OCI-M1 (cell line): ENCODE results near the gene NAV2.

Experiments used
- DNase-seq: peaks from one replicate; lab custom pipeline; 2025; lab: John Stamatoyannopoulos, UW

The NAV2 gene

DNA sequence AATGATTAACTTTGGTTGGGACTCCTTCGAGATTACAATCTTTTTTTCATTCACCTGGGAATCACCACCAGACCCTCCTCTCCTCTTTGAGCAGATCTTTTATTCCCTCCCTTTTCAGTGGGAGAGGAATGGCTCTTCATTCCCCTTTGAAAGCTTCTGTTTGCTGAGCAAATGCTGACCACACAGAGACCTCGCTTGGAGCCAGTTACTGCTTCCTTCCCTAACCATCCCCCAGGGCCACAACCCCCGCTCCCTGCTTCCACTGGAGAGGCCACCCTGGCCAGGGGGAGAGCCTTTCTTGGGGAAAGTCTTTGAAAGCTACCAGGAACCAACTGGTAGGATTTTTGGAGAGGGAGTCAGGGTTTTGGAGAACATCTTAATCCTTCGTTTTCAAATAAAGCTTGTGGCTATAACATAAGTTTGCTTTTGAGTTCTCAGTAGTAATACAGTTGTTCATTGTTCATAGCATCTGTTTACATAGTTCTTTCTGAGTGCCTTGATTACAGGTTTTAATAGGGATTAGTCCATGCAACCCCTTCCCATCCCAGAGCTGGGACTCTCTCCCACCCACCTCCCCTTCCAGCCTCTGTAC lies 309.2 kb downstream of the NAV2 start:
- no peak for DNase-seq

DNA sequence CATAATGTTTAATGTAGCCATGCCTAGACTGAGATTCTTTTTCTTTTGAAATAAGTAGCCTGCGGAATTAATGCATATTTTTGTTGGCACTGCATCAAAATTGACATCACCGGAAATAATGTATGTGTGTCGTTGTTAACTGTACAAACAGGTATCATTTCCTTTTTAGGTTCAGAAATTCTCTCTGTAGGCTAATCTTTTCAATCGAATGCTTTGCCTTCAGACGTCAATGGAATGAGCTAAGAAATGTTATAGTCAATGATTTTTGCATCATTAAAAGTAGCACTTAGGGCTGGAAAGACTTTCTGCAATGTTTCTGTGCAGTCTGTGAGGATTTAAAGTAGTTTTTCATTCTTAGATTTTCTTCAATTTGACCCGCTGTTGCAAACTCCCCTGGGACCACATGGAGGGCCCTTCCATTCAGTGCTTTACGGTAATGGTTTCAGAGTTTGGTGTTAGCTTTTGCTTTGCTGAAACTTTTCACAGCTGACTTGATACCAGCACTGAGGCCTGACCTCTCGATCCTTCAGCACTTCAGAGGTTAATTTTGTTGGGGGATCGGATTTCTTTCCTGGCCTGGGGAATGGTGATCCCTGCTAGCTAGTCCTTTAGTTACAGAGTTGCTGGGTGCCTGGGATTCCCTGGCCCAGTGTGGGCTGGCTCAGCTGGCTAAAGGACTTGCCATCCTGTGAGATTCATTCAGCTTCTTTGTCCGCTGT lies 309.9 kb downstream of the NAV2 start:
- no peak for DNase-seq

DNA sequence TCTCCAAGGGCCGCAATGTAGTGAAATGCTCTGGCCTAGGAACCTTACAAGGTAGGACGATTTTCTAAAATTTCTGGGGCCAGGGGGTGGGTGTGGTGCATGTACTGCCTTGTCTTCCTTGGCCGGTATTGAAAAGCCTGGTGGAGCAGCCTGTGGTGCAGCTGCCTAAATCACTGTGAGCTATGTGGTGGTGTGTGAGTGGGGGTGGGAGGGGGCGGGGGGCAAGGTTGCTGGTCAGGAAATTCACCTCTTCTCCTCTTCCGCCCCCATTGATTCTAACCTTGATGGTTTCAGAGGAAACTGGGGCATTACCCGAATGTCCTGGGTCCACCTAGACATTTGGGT lies 310.4 kb downstream of the NAV2 start:
- no peak for DNase-seq

DNA sequence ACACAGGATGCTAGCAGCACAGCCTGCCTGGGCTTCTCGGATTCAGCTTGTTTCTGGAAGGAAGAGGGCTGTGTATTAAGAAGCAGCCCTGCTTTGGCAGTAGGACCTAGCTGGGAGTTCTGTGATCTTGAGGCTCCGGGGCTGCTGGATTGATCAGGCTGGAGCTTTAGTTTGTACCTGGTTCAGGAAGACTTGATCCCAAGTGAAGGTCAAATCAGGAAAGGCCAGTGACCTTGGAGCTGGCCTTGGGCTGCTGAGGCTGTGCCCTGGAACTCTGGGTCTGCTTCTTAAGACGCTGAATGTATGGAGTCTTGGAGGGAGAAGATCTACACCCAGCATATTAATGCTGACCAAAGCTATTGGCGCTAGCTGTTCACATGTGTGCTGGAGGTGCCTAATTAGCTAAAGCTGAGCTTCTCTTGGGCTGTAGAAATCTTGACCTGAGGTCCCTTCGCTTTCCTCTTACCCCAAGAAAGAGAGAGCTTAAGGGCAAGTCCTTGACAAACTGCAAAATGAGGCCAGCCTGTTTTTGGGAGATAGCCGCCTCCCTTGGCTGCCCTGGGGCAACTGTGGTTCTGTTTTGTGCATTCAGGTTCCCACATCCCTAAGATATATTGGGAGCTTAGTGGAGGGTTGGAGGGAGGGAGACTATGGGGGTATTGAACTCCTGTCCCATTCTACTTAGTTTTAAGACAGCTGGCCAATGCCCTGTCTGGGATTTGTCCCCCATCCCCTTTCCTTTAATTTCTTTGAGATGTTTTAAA lies 311.7 kb downstream of the NAV2 start:
- no peak for DNase-seq

DNA sequence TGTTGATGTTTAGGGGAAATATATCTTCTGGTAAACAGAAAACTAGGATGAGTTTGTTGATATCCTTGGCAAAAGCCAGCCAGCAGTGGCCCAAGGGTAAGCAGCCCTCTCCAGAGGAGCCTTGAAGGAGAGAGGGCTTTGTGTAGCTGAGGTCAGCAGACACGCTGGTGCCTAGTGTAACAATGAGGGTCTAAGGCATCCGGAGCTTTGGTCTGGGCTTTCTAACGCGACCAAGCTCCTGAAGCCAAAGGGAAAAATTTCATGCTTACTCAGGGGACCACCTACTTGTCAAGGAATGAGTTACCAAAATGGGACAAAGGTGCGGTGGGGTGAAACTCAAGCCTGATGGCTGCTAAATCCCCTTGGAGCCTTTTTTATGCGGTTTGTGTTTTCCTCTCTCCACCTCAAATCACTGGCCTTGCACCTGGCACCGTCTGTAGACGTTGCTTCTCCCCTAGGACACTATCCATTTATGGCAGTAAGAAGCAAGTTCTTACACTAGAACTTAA lies 312.7 kb downstream of the NAV2 start:
- no peak for DNase-seq

DNA sequence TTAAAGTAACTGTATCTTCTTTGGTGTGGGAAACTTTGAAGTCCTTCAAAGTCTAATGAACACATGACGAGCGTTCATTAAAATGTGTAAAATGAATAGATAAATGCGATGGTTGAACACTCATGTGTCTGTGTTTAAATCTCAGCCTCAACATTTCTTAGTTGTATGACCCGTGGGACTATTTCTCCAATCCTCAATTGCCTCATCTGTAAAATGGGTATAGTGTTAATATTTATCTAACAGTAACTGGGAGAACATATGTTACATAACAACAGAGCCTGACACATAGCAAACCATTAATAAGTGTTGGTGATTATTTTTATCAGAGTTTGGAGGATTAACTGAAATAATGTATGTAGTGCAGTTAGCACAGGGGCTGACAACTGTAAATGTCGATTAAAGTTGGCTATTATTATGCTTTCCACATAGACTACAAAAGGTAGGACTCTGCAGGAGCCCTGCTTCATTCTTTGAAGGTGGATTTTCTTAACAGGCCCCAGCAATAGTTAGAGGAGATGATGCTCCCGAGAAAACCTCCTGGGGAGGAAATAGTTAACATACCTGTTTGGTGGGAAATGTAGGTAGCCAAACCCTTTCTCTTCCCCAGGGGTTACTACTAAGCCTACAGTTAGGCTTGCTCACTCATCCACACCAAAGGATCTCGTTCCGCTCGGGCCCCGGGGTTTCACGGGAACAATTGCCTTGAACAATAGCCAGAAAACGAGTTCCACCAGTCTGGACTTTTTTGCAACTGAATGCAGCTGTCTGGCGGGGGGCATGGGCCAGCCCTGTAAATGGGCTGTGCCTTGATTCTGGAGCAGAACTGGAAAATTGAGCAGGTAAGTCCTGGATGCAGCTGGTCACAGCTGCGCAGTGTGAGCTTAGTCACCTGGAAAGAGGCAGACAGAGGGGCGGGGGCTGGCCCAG lies 314.3 kb downstream of the NAV2 start:
- no peak for DNase-seq

DNA sequence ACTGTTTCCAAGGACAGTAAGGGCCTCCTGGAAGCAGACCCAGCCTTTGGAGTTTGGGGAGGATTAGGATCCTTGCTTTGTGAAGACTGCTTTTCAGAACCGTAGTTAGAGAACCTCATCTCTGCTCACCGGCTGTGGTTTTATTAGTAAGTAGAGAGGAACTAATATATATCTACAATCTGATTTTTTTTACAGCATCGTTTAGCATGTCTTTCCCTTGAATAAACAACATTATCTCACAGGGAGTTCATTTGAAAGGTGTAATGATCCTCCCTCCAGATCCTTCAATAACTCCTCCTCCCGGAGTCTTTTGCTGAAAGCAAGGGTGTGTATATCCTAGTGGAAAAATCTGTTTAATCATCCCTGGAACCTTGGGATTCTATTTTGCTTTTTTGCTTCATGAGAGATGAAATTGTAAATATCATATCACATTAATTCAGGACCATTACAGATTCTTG lies 314.9 kb downstream of the NAV2 start:
- DNase-seq, result no peak

DNA sequence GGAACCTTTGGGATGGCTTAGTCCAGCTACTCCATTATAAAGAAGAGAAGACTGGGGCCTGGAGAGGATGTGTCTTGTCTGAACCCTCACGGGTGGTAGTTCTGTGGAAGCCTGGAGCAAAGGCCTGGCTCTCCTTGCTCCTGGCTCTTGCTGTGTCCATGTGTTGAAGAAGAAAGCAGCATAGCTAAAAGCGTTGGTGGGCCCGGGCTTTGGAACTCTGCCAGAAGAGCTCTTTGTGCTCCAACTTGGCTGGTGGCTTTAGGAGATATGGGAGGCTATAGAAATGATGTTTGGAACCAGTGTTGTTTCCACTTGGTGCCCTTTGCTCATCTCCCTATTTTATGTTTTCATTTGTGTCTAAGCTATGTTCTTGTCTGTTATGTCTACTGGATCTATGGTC lies 316.6 kb downstream of the NAV2 start:
- no peak for DNase-seq

DNA sequence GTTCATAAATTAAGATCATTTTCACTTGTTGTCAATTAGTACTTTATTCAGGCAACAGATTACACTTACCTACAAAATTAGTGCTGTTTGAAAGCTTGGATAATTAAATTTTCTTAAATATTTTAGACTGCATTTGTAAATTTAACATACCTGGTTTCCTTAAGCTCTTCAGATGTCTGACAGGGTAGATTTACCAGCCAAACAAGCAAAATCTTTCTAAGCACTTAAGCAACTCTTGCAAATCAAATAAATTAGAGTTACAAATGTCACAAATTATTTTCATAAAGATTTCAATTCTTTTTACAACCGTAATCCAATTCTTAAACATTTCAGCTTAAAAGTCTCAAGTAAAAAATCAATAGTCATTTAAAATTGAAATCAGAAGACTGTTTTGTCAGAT lies 317.8 kb downstream of the NAV2 start:
- DNase-seq, result no peak

DNA sequence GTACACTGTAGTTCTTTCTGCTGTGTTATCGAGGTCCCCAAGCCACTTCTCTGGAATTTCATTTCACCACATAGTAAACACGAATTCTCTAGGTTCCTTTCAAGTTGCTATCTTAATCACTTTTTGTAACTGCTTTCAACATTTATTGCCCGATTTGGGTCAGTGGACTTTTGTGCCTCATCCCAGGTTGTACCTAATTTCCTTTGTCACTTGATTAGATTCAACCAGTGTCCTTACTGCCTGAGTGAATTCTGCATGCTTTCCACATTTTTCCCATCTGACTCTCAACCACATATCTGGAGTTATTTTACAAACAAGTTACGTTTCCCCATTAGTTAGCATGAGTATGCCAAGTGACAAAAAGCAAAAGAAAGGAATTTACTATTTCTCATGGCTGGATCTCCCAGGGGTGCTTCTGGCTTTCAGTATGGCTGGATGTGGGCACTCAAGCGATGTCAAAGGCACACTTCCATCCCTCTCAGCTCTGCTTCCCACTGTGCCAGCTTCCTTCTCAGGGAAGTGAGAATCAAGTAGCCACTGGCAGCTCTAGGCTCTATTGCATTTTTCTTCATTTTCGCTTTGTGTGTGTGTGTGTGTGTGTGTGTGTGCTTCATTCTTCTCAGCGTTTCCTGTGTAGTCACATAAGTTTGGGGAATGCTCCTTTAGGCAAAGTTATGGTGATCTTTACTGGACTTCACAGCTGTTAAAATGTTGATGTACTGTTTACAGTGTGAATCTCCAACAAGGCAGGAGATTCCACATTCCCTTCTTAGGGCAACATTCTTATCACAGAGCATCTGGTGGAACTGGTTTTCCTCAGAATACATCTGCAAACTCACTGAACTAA lies 318.7 kb downstream of the NAV2 start:
- no peak for DNase-seq

DNA sequence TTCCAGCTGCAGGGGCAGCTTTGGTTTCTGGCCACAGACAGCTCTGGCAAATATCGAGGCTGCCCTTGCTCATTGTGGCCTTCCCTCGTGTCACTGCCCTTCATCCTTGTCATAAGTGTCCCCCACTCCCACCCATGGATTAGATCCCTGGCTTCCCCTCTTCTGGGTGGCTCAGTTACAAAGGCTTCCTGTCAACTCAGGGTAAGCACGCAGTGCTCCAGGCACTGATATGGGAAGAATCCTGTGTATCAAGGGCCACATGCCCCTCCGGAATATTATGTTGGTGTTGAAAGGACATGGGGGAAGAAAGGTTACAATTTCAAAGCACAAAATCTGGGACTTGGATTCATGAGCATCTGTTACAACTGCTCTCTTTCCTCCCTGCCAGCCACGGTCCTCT lies 319.5 kb downstream of the NAV2 start:
- DNase-seq, result no peak

DNA sequence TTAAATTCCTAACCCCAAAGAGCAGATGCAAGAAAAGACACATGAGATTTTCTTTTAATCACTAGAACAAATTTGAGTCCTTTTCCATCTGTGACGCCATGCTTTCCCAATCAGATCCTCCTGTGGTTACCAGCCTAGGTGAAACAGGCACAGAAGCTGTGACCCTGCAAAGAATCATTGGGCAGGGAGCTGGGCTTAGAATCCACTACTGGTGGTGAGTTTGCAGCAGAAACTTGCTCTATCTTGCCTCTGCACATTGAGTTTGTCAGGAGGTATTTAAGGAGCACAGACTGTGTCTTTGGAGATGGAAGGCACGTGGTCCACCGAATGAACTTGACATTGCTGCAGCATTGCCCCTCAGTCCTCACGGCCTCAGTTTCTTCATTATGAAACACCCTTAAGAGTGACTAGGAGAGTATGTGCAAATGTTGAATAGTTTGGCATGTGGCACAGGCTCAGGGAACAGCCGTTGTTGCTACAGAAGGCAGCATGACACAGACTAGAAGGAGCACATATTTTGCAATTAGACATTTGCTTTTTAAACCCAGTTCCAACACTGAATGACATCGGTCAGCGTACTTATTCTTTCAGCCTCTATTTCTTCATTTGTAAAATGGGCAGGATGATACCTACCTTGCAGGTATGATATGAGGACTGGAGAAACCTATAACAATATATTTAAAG lies 320.1 kb downstream of the NAV2 start:
- no peak for DNase-seq

DNA sequence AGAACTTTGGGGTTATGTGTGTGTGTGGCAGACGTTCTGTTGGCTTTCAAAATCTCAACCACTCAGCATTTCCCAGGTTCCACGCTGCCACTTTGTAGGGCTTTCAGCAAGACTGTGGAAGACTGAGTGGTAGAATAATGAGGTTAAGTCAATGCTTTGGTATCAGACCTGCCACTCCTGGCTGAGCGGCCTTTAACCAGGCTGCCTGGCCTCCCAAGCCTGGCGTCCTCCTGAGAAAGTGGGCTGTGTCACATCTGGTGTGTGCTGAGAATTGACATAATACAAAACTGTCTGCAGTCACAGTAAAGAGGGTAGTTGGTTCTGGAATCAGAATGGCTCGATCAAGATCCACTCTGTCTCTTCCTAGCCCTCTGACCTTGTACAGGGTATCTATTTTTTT lies 321.2 kb downstream of the NAV2 start:
- no peak for DNase-seq

DNA sequence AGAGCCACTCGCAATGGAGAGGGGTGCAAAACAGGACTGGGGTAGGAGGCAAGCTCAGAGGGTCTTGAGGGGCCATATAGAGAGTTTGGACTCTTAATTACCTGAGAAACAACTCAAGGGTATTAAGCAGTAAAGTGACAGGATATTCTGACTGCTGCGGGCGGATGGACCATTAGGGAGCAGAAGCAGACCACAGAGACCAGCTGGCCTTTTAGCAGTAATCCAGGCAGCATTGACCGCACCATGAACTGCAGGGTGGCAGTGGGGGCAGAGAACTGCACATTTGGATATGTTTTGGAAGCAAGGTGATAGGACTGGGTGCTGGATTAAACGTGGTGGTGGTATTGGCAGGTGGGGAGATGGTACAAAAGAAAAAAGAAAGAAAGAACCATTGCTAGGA lies 322.3 kb downstream of the NAV2 start:
- DNase-seq, result no peak

DNA sequence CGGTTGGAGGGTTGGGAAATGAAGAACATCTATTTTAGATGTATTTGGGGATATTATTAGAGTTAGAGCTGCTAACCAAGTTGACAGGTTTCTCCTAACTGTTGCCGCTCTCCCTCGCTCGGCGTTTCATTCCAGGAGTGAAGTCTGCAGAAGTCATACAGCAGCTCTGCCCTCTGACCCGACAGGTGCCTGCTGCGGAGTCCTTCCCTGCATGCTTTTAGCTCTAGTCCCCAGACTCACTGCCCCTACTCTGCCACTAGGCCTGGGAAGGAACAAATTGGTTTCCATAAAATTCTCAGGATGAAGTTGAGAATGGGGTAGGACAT lies 322.7 kb downstream of the NAV2 start:
- no peak for DNase-seq

DNA sequence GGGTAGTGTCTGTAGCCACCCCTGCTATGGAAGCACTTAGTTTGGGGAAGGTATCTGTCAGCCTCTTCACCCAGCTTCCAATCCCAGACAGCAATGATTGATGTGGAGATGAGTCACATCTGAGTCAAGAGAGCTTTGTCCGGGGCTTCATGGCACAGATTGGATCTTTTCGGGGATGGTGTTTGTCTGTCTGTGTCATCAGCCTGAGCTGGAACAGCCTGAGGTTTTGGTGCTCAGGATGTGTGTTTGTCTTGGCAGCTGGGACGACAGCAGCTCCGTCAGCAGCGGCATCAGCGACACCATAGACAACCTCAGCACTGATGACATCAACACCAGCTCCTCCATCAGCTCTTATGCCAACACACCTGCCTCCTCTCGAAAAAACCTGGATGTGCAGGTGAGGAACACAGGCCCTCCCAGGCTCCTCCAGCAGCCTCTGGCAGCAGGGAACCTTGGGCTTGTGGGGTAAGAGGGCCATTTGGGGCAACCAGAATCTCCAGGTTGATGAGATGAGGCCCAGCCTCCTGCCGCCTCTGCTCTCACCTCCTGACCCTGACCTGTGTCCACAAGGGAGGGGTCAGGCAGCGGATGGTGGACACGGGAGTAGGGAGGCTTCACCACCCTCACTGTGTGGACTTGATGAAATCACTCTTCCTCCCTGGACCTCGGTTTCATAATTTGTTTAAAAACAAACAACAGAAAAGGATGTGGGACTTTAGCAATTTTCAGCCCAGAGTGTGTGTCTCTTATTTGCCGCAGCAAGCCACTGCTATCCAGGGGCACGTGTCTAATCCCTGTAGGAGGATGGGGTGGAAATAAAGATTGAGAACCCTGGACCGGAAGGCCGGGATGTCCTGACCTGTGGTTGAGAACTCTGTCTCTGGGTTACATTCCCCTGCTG lies 323.3 kb downstream of the NAV2 start:
- DNase-seq, result no peak

DNA sequence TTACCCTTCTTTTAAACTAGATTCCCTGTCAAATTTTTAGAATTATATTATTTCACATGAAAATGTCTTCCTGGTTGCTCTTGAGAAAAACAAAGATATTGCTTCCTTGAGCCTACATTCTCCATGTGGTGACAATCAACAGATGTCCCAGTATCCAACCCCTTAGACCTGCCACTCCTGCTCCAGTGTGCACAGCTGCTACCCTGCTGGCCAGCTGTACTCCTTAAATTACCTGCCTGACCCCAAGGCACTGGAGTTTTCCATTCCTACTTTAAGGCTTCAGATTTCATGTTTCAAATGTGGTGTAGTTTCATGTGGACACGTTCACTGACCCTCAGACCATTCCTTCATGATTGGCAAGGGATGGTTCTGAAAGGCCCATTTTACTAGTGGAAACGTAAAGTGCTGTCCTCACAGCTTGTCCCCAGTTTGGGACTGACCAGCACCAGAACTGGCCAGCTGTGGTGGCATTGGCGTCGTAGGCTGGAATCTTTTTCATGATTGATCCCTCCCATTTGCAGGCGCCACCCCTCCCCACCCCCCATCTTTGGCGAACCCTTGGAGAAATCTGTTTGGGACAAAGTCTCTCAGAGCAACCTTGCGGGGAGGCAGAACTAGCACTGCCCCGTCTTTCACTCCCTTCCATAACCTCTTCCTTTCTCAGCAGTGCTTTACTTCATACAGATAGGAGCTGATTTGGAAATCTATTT lies 324.1 kb downstream of the NAV2 start:
- no peak for DNase-seq

DNA sequence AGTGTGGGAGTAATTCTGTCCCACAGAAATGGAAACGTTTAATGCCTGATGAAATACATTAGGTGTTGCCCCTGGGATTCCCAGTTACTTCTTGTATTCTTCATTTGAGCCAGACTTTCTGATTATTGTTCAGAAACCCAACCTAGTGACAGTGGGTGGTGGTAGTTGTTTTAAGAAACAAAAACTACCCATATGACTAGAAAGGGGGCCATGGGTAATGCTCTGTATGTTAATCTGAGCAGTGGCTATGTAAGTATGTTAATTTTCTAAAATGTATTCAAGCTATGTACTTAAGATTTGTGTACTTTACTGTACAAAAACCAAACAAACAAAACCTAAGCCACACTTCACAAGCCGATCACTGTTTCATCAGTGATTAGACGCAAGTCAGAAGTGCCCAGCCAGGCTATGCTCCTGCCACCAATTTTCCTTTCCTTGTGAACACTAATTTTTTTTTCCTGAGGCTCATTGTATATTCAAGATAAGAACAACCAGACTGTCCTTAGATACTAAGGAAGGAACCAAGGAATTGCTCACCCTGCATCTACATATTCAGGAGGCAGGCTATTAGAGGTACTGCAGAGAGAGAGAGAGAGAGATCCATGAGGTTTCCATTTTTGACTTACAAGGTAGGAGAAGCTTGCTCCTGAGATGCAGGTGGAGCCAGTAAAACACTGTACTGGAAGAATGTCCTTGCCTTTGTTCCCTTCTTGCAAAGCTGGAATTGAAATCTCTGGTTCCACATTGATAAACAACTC lies 324.9 kb downstream of the NAV2 start:
- no peak for DNase-seq
